Measurements from ENCODE around the gene GATA3.

- TF ChIP-seq CTCF (IDR thresholded peaks at IDR 0.05; ENCODE audit: insufficient read depth, low read length): no peak
- TF ChIP-seq GABPA (IDR thresholded peaks at IDR 0.05; ENCODE audit: low read depth): no peak
- TF ChIP-seq POLR2AphosphoS5 (IDR thresholded peaks at IDR 0.05; ENCODE audit: low read depth): no peak
Measured at GRCh38 chr10:8100366-8100765, 45.9 kb downstream of the GATA3 start.

Measured in HL-60 (cell line).